Type B pancreatic cell (in vitro differentiated cells): ENCODE measurements around the gene VPREB1. TPM values are rescaled to one million over a fixed set of nuclear protein-coding genes. Genes with fewer than 3 reads are reported as not detected.

Source experiments
- DNase-seq: peaks from one replicate; pipeline ENCODE4 v3.0.0; 2021; ENCODE audit warnings: mixed read lengths; ENCODE audit not compliant: unreplicated experiment; ENCODE audit errors: extremely low spot score
- H3K27ac Mint-ChIP-seq: 2 replicates; pipeline ENCODE4 v1.8.0; 2021; ENCODE audit warnings: mild to moderate bottlenecking, mixed read lengths
- H3K27me3 Mint-ChIP-seq: 2 replicates; pipeline ENCODE4 v1.8.0; 2021; ENCODE audit warnings: mixed read lengths
- H3K36me3 Mint-ChIP-seq: 2 replicates; pipeline ENCODE4 v1.8.0; 2021; ENCODE audit warnings: mixed read lengths
- H3K4me1 Mint-ChIP-seq: one replicate; pipeline ENCODE4 v1.8.0; 2021; ENCODE audit warnings: mixed read lengths; ENCODE audit not compliant: unreplicated experiment
- H3K4me3 Mint-ChIP-seq: 2 replicates; pipeline ENCODE4 v1.8.0; 2021; ENCODE audit warnings: mild to moderate bottlenecking, mixed read lengths
- H3K9me3 Mint-ChIP-seq: 2 replicates; pipeline ENCODE4 v1.8.0; 2021; ENCODE audit warnings: mixed read lengths
- CTCF ChIP-seq: fragments of 200-600 bp; sonication (generic); conservative IDR thresholded peaks from 2 replicates; pipeline ENCODE4 v1.5.0; 2021; ENCODE audit warnings: antibody characterized with exemption, mild to moderate bottlenecking
- total RNA-seq: library from RNA; stranded (reverse); gene quantifications from 2 replicates; pipeline ENCODE4 v1.2.1, GENCODE V29; 2021; ENCODE audit warnings: low replicate concordance

Gene VPREB1
- total RNA-seq, 1 donor from 2014 or later: not detected

DNA sequence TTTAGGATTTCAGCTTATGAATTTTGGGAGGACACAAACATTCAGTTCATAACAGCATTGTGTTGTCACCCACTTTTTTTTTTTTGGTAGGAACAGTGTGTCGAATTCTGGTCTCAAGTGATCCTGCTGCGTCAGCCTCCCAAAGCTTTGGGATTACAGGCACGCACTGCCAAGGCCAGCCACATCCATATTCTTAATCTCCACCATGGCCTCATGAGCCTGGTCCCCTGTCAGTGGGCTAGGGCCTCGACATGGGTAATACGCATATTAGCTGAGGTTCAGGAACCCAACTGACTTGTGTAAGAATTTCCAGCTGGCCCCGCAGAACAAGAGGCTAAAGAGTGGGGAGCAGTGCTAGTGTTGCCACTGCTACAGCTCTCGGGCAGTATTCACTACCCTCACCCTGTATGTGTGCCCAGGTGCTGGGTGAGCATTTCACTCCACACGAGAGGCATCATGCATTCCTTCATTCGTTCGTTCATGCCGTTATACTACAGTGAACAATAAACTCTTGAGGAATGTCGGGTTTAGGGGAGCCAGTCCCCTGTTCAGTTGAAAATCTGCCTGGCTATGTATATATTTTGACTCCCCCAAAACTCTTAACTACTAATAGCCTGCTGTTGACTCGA, 5.2 kb upstream of the VPREB1 start:
- DNase-seq: no peak
- H3K9me3 Mint-ChIP-seq: no peaks in the 10 kb centered on the region
- H3K27me3 Mint-ChIP-seq: peaks cover 72% of the 10 kb centered on the region
- no peaks in the 10 kb centered on the region for H3K4me1 Mint-ChIP-seq
- no peak for TF ChIP-seq CTCF
- no peaks in the 10 kb centered on the region for H3K36me3 Mint-ChIP-seq
- H3K27ac Mint-ChIP-seq: no peak overlapping the region
- no peak overlapping the region for H3K4me3 Mint-ChIP-seq

DNA sequence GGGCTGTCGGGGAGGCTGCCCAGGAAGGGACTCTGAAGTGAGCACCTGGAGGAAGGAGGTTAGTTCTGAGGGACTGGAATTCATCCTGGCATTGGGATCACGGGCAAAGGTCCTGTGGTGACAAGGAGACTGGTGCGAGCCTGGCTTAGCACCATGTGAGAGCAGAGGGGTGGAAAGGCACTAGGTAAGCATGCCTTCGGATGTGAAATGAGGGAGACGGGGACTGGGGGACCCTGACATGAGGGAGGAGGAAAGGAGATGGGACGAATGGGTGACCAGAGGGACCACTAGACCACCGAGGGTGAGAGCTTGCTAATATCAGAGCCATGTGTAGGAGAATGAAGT, 3.1 kb upstream of the VPREB1 start:
- Mint-ChIP-seq H3K9me3 (no peaks in the 10 kb centered on the region), H3K27me3 (peaks cover 77% of the 10 kb centered on the region), H3K4me3 (no peak overlapping the region), H3K27ac (no peak overlapping the region), H3K36me3 (no peaks in the 10 kb centered on the region), H3K4me1 (no peaks in the 10 kb centered on the region)
- DNase-seq: no peak
- TF ChIP-seq CTCF: no peak

DNA sequence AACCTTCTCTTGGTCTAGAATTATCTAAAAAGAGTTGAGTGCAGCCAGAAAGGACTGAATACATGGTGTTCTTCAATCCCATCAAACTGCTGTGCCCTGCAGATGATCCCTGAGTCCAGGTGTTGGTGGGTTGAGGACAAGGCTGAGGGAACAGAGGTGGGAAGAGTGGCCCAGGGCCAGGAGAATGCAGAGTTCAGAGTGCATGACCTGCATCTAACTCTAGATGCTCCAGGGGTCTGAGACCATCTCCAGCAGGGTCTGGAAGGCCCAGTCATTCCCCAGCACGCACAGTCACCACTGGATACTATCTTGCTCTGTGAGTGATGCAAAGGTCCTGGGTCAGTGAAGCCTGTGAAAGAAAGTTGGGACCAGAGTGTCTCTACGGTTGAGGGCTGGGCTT, 2.1 kb upstream of the VPREB1 start:
- Mint-ChIP-seq H3K27ac (no peak overlapping the region), H3K4me1 (no peaks in the 10 kb centered on the region), H3K36me3 (no peaks in the 10 kb centered on the region), H3K9me3 (no peaks in the 10 kb centered on the region), H3K4me3 (no peak overlapping the region), H3K27me3 (peaks cover 82% of the 10 kb centered on the region)
- no peak for DNase-seq
- no peak for TF ChIP-seq CTCF

DNA sequence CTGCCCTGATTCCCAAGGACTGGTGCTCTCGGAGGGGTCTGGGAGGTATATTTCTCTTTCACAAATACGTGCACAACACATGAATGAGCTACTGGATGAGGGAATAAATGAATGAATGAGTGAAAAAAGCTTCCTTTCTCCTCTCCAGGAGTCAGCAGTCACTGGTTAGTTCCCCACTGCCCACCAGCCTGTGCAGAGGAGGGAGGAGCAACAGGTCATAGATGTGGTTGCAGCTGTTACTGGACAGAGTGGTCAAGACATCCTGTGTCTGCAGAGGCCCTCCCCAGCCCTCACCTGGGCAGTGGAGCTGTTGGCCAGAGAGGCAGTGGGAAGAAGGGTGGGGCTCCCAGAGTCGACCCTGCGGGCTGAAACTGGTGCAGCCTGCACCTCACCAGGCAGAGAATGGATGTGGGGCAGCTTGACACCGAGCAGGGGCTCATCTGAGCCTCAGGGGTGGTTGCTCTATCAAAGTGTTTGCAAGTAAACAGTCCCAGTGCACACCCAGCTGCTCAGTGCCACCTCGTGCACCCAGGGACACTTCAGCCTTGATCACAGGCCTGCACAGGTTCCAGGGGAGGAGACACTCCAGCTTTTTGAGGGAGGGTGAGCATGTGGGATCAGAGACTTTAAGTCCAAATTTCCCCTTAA, 1.4 kb upstream of the VPREB1 start:
- no peak for DNase-seq
- no peak for TF ChIP-seq CTCF
- H3K9me3 Mint-ChIP-seq: no peaks in the 10 kb centered on the region
- H3K4me1 Mint-ChIP-seq: no peaks in the 10 kb centered on the region
- H3K36me3 Mint-ChIP-seq: no peaks in the 10 kb centered on the region
- peaks cover 83% of the 10 kb centered on the region for H3K27me3 Mint-ChIP-seq
- H3K27ac Mint-ChIP-seq: no peak overlapping the region
- H3K4me3 Mint-ChIP-seq: no peak overlapping the region

- Mint-ChIP-seq H3K9me3 (no peaks in the 10 kb centered on the region), H3K27me3 (peaks cover 85% of the 10 kb centered on the region), H3K4me1 (no peaks in the 10 kb centered on the region), H3K4me3 (no peak overlapping the region), H3K27ac (no peak overlapping the region), H3K36me3 (no peaks in the 10 kb centered on the region)
- TF ChIP-seq CTCF: no peak
- no peak for DNase-seq
These were observed 797 bp downstream of the VPREB1 start for GRCh38 chr22:22245256-22245909.
